Psoas muscle (tissue), 8 donors: ENCODE measurements around the gene RACK1. TPM values are rescaled to one million over a fixed set of nuclear protein-coding genes. Genes with fewer than 3 reads are reported as not detected.

ENCODE experiments used
- ATAC-seq, 4 donors: fragments of 200-7000 bp; cut with Tn5 transposase; one replicate each; pipeline ENCODE4 v1.9.1; 2020; ENCODE audit warnings: moderate library complexity in 3 of 4, mild to moderate bottlenecking in 2 of 4
- DNase-seq, 2 donors: peaks; one replicate each; pipeline ENCODE4 v3.0.0-alpha.2; 2020
- H3K27ac ChIP-seq: fragments of 200-600 bp; one replicate; pipeline ENCODE4 v1.8.0; 2022
- H3K27me3 ChIP-seq, 3 donors: fragments of 200-600 bp in 1 of 3; one replicate each; pipeline versions ENCODE4 v1.6.1 to v1.8.0; 2013 to 2022; ENCODE audit warnings: low read length in 2 of 3, mild to moderate bottlenecking in 2 of 3, moderate library complexity in 1 of 3; ENCODE audit not compliant: insufficient read depth in 3 of 3
- H3K36me3 ChIP-seq, 2 donors: fragments of 200-600 bp in 1 of 2; one replicate each; pipeline versions ENCODE4 v1.6.1 to v1.8.0; 2013 to 2022; ENCODE audit warnings: low read depth in 1 of 2, mild to moderate bottlenecking in 1 of 2, moderate library complexity in 1 of 2; ENCODE audit not compliant: insufficient read depth in 1 of 2
- H3K4me1 ChIP-seq: fragments of 200-600 bp; one replicate; pipeline ENCODE4 v1.8.0; 2022
- H3K4me3 ChIP-seq: fragments of 200-600 bp; one replicate; pipeline ENCODE4 v1.8.0; 2022; ENCODE audit warnings: mild to moderate bottlenecking
- H3K9me3 ChIP-seq: fragments of 200-600 bp; one replicate; pipeline ENCODE4 v1.8.0; 2022
- CTCF ChIP-seq: fragments of 200-600 bp; IDR thresholded peaks from one replicate; pipeline ENCODE4 v1.8.0; 2022; ENCODE audit warnings: antibody characterized with exemption
- WGBS, 3 donors: extraction: QIAGEN DNeasy Blood & Tissue Kit; methylation state at CpG; one replicate each; pipeline versions ENCODE4 v1.1.6 to v1.1.7; 2013; 5-methylcytosine and 5-hydroxymethylcytosine counted together
- intact Hi-C, 2 donors: fragments of 100-400 bp; cut with DNase I; formaldehyde crosslinking; loops; one replicate each; pipeline versions ENCODE4 v1.11.0 to v1.14.2; 2022
- polyA plus RNA-seq, 3 donors: library from polyadenylated mRNA; stranded (reverse); fragments of 200-250 nt; gene quantifications; one replicate each; pipeline ENCODE4 v1.2.3, GENCODE V29; 2013
- total RNA-seq, 4 donors: library from RNA; stranded (reverse); fragmentation: NEBNext Ultra II Directional in 2 of 4; extraction: Animal tissue kit (Norgen Biotek cat#: 25700) in 2 of 4; gene quantifications; one replicate each; pipeline versions ENCODE4 v1.2.1 to v1.2.4, GENCODE V29; 2021 to 2023
- donor health status: healthy with polysubstance abuse.
- donor health status: DM: no; HTN: no; CAD: no; lungs with moderate emphysema.
- donor health status: Bipolar disorder and iron deficiency.
- donor health status: healthy.
- donor health status: DM: yes; HTN: yes; CAD: no.
- donor health status: DM: no; HTN: no; CAD: no.
- donor health status: DM: no; HTN: no; CAD: no.
- donor health status: DM: yes; HTN: yes; CAD: no.

Gene RACK1
- total and polyA plus RNA-seq, 7 donors, result 832 to 3,660 (median 1,110) TPM

- peaks cover 32% of the 10 kb centered on the region for H3K4me1 ChIP-seq
- intact Hi-C loops, result no loop called here
- peak; percentile 4 to 43 (median 38) for ATAC-seq
Observed at GRCh38 chr5:181241393-181241975, 2.2 kb downstream of the RACK1 start.

DNA sequence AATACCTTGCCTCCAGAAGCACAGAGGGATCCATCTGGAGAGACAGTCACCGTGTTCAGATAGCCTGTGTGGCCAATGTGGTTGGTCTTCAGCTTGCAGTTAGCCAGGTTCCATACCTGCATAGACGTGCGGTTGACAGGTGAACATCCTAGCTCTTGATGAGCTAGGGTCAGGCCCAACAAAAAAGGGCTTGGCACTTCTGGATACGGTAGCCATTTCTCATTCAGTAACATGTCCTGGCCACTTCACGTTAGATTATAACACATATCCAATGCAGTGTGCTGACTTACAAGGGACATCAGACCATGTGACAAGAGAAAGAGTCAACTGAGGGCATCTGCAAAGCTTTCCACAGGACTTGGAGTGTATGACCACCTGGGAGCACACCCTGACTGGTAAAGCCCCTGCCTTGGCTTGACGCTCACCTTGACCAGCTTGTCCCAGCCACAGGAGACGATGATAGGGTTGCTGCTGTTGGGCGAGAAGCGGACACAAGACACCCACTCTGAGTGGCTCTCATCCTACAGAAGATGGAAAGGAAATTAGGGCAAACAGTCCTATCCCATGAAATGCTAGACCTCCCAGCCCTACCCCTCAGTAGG is 4.5 kb downstream of the RACK1 start:
- Histone ChIP-seq H3K36me3 (peaks cover 16 to 82% of the 10 kb centered on the region in 2 donors), H3K27me3 (no peaks in the 10 kb centered on the region), H3K4me3 (no peak overlapping the region), H3K27ac (no peak overlapping the region), H3K4me1 (peaks cover 20% of the 10 kb centered on the region), H3K9me3 (no peaks in the 10 kb centered on the region)
- intact Hi-C loops, result no loop called here
- DNase-seq (no peak), ATAC-seq (no peak)
- no peak for TF ChIP-seq CTCF
- WGBS, 3 donors, result 81 to 90% (median 86%) methylated on average over 9 of the region's 9 CpGs

More at GRCh38 chr5:181241393-181241975, 2.2 kb downstream of the RACK1 start:
- peak overlapping the region; percentile 95 for H3K4me3 ChIP-seq
- H3K27me3 ChIP-seq, result no peaks in the 10 kb centered on the region
- TF ChIP-seq CTCF, result no peak
- peak overlapping the region; percentile 98 for H3K27ac ChIP-seq
- peak in 1 of 2 donors; percentile 68 for DNase-seq
- no peaks in the 10 kb centered on the region for H3K9me3 ChIP-seq
- 36 to 49% (median 44%) methylated on average over 6 of the region's 6 CpGs for WGBS, 3 donors
- H3K36me3 ChIP-seq, result peaks cover 12 to 59% of the 10 kb centered on the region in 2 donors

GRCh38 chr5:181237729-181238385 is 5.8 kb downstream of the RACK1 start:
- no peak overlapping the region for H3K27ac ChIP-seq
- peaks cover 19% of the 10 kb centered on the region for H3K4me1 ChIP-seq
- no peak overlapping the region for H3K4me3 ChIP-seq
- no peak for TF ChIP-seq CTCF
- H3K36me3 ChIP-seq, result peaks cover 16 to 95% of the 10 kb centered on the region in 2 donors
- DNase-seq (no peak), ATAC-seq (no peak)
- H3K27me3 ChIP-seq, result no peaks in the 10 kb centered on the region
- intact Hi-C loops, result no loop called here
- H3K9me3 ChIP-seq, result no peaks in the 10 kb centered on the region
- 86 to 89% (median 87%) methylated on average over 5 of the region's 5 CpGs for WGBS, 3 donors

DNA sequence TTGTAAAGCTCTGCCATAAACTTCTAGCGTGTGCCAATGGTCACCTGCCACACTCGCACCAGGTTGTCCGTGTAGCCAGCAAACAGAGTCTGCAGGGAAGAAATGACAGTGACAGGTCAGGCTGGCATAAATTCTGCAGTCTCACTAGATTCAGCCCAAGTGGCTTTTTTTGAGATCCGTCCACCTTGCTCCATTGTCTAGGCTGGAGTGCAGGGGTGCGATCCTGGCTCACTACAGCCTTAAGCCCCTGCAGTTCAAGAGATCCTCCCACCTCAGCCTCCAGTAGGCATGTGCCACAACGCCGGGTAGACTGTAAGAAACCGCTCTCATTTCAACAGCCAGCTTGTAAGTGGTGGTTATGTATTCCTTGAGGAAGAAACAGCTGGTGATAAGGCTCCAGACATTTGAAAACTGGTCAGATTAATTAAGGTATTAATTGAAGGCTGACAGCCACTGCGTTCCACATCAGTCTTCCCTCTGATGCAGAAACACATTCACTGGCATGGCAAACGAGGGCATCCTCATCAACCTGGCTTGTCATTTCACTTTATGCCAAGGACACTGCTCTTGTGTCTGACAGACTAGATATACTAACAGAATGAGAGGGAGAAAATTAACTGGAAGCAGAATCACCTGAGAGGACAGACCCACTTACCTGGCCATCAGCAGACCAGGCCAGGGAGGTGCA is 6.6 kb downstream of the RACK1 start:
- Histone ChIP-seq H3K4me3 (no peak overlapping the region), H3K27me3 (no peaks in the 10 kb centered on the region), H3K9me3 (no peaks in the 10 kb centered on the region), H3K27ac (no peak overlapping the region), H3K4me1 (peaks cover 12% of the 10 kb centered on the region), H3K36me3 (peaks cover 16 to 100% of the 10 kb centered on the region in 2 donors)
- ATAC-seq (no peak), DNase-seq (no peak)
- TF ChIP-seq CTCF, result no peak
- intact Hi-C loops, result no loop called here
- WGBS, 3 donors, result 80 to 87% (median 83%) methylated on average over 10 of the region's 10 CpGs
